NCI-H2029 (cell line): ENCODE data around the gene MYLIP.

ENCODE experiments used
- DNase-seq: peaks from one replicate; lab custom pipeline; 2025; lab: John Stamatoyannopoulos, UW

MYLIP gene

DNA sequence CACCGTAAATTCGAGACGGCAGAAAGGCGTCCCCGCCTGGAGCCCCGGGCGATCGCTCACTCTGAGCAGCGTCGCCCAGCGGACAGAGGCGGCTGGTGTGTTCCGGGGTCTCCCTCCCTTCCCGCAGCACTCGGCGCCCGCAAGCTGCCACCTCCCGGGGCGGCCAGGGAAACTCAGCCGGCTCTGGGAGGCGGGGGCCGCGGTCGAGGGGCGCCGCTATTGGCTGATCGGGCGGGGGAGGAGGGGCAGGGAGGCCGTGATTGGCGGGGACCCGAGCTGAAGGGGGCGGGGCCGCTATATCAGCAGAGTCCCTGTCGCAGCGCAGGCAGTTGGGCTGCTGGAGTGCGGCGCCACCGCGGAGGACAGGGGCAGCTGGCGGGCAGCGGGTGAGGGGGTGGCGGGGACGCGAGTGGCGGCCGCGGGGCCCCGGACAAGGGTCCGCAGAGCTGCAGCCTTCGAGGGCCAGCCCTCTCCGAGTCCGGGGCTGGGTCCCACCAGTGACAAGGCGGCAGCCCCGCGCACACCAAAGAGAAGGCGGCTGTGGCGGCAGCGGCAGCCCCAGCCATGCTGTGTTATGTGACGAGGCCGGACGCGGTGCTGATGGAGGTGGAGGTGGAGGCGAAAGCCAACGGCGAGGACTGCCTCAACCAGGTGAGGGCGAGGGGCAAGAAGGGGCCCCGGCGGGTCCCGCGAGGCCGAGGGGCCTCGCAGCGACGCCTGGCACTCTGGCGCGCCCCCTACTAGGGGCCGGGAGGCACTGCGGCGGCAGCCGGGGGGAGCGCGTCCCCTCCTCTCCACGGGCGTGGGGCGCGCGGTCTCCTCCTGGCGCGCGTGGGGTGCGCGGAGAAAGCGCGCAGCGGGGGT is at the start of gene MYLIP:
Gene MYLIP (plus strand): TSS at position 328 of the 864 bp plus-strand sequence. CDS start 237 bp downstream, at position 565.
- peak; percentile 99 for DNase-seq

DNA sequence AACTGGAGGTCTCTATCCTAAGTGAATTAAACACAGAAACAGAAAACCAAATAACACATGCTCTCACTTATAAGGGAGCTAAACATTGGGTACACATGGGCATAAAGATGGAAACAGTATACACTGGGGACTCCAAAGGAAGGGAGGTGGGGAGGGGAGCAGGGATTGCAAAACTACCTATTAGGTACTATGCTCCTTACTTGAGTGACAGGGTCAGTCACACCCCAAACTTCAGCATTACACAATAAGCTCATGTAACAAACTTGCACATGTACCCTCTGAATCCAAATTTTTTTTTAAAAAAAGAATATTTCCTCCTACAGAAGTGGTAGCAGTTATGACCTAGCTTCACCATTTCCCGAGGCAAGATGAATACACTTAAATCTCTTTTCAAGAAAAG is 49.5 kb upstream of the MYLIP start:
- no peak for DNase-seq

DNA sequence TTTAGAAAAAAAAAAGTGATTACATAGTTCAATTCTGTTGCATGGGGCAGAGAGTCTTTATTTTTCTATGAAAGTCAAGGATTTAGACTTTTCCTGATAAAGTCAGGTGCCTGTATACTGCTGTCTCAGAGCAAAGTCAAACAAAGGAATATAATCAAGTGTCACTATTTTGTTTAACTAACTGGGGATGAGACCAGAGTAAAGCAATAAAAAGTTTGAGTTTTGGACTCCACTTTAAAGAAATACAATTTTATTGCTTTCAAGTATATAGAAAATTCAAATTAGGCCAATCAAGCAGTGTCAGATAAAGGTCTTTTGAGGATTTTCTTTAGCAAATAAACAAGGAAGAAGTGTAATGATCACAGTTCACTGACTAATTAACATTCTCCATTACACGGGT is 48.7 kb upstream of the MYLIP start:
- no peak for DNase-seq

DNA sequence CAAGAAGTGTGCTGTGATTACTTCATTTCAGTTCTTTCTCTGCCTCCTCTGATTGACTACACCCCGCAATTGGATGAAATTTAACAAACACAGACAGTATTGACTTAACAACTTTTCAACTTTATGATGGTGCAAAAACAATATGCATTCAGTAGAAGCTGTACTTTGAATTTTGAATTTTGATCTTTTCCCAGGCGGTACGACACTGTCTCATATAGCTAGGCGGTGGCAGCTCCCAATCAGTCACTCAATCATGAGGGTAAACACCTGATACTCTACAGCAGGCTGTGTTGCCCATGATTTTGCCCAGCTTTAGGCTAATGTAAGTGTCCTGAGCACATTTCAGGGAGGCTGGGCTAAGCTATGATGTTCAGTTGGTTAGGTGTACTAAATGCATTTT is 47.6 kb upstream of the MYLIP start:
- DNase-seq: no peak

DNA sequence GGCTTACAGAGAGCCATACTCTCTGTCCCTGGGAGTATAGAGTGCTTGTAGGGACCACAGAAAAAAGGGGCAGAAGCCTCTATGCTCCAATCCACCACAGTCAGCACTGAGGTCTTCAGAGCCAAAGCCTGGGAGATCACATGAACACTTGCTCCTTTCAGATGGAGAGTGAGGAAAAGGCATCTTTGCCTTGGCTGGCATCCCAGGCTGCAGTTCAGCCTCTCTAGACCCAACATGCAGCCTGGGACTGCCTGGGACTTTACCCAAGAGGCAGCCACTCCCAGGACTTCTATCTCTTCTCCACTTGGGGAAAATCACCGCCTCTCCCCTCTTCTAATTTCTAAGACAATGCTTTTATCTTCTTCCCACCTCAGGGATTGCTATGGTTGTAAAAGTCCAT is 46.5 kb upstream of the MYLIP start:
- DNase-seq: no peak

DNA sequence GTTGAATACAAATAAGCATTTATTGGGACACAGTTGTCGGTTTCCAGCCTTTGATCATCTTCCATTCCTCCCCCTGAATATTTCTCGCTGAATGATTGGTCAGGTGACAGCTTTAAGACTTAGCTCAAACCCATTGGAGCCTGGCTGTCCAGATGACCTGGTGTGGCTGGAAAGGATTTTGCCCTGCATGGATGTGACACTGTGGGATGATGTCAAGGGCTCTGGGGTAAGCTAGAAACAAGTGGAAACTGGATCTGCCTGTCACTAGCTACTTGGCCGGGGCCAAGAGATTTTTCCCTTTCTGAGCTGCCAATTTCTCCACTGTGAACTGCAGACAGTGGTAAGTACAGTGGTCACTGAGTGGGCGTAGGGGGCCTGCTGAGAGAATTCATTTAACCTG is 41.9 kb upstream of the MYLIP start:
- DNase-seq: no peak

DNA sequence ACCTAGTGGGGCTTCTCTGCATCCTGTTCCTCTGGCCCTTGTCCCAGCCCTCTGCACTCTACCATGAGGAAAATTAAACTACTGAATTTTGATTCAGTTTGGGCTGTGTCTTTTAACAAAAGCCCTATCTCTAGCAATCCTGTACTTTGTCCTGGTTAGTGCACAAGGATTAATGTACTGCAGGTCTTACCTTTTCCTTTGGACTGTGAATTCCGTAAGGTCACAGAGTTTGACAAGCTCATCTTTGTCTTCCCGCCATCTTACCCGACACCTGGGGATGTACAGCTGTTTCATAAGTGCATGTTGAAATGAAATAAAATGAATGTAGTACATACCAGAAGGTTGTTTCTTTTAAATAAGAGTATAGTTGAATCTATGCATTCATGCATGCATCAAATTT is 41.5 kb upstream of the MYLIP start:
- no peak for DNase-seq

DNA sequence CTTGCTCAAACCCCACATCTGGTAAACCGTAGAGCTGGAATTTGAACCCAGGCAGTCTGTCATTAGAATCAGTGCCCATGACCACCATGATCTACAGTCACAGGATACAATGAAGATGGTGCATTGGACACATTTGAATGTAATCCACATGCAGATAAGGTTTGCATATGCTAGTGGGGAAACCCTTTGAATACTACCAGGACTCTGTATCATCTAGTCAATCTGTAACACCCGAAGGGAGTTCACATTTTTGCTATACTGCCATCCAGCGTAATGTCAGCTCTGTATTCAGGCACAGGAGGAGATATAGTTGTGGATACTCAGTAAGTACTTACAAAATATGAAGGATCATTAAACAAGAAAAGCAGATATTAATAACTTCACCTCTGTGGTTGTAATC is 40.5 kb upstream of the MYLIP start:
- no peak for DNase-seq

DNA sequence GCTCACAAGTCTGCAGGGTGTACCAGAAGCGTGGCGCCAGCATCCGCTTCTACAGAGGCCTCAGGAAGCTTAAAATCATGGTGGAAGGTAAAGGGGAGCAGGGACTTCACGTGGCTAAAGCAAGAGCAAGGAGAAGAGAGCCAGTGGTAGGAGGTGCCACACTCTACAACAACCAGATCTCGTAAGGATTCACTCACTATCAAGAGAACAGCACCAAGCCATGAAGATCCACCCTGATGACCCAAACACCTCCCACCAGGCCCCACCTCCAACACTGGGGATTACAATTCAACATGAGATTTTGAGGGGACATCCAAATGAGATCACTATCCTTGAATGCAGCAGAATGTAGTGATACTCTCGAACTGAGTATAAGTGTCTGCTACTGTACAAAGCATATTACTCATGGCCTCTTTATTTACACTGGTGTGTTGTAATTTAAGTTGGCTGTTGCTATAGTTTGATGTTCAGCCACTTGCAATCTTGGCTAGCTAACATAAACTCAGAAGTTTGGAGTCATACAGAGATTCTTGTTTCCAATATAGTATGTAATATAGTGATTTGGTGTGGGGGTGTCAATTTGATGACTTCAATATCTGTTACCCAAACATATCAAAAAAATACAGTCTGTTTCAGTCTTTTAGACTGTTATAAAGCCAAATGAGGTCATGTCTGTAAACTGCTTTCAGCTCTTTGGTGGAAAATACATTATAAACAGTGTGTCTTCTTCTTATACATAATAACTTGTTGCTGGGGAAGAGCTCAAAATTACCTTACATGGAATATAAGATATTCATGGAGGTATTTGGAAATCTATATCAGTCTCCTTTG is 39.4 kb upstream of the MYLIP start:
- no peak for DNase-seq

DNA sequence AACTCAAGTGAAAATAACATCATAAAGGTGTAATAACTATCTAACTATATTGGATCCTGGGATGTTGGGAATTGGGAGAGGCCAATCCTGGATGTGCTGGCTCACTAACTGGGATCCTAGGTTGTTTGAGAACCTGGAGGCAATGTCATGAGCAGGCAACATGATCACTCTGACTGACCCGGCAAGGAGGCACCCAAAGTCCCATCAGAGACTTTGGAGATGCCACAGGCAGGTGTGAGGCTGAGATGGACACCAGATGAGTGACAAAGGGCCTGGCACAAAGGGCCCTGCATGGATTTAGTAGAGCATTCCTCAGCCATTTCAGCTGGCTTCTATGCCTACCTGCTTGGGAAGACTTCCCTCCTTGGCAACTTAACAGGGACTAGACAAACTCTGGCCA is 38.4 kb upstream of the MYLIP start:
- DNase-seq: no peak

DNA sequence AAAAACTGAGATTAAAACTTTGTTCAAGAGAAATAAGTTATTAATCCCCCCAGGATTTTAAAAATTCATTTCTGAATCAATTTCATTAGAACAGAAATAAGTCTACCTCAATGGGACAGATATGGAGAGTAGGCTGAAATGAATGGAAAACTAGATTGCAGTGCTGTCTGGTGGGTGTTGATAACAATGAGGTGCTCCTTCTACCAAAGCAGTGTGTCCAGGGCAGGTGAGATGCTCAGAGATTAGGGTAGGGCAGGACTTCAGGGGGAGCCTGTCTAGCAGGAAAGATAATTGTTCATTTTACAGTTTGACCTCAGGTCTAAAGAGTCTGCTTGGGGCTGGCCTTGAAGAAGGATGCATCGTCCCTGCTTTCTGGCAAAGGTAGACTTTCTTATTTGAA is 38.0 kb upstream of the MYLIP start:
- no peak for DNase-seq

DNA sequence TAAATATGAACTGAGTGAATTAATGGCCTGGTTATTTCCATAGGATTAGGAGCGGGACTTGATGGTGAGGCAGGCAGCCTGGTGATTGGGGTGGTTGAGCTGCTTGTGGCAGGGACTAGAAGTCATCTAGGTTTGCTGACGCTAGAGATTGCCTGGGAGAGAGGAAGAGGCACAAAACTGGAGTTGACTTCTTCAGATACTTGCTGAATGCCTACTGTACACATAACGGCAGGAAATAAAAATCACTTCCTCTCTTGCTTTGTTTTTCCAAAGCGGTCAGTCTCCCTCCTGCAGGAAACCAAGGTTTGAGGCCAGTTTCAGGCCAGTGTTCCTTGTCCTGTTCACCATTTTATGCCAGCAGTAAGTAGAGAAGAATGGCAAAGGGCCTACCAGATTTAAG is 36.7 kb upstream of the MYLIP start:
- DNase-seq: no peak

DNA sequence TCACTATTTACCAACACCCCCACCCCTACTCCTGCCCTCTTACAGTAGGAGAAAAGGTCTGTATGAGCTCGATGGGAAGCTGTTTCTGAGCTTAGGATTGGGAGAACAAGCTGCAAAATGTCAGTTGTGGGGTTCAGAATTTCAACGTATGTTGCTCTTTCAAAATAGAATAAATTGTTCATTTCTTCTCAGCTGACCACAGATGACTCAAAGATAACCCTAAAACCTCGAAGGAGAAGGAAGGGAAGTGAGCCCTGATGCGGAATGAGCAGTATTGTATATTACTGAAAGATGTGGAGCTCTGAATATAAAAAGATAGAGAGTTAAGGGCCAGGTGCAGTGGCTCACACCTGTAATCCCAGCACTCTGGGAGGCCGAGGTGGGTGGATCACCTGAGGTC is 35.9 kb upstream of the MYLIP start:
- DNase-seq: no peak

DNA sequence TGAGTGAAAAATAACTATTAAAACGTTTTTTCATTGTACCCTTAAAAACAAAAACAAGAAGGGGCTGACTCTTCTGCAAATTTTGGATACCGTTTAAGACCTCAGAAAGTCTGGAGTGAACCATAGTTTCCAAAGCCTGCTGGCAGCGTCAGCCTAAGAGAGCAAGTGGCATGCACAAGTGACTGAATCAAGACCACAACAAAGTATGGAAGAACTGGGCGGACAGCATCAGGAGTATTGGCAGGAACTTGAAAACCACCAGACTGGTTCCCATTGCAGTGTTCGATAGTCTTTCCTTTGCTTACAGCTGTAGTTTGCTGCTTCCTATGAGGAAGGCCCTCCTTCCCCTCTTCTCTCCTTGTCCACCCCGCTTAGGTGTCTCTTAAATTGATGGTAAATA is 33.7 kb upstream of the MYLIP start:
- no peak for DNase-seq

DNA sequence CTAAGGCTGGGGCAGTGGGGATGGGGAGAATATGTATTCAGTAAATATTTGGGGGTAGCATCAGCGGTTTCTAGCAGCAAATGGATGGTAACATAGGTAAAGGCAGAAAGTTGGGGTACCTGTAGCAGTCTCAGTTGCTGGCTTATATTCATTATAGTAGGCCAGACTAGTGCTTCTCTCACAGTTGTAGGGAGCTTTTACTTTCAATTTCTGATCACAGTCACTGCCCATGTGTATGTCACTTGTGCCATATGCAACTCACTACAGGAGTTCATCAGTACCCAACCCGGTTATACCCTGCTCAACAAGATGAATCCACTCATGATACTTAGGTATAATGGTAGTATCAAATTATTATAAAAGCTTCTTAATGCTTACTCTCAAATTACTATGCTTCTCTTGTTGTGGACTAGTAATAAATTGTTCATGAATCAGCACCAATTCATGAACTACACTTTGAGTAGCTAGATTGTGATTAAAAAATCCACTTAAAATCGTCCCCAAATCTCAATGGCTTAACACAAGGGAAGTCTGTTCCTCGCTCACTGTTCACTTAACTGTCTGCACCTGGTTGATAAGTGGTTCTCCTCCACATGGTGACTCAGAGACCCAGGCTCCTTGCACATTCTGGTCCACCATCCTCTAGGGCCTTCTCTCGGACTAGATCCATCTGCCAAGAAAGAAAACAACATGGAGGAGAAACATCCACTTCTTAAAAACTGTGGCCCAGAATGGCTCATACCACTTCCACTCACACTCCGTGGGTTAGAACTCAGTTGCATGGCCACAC is 31.3 kb upstream of the MYLIP start:
- DNase-seq: no peak

DNA sequence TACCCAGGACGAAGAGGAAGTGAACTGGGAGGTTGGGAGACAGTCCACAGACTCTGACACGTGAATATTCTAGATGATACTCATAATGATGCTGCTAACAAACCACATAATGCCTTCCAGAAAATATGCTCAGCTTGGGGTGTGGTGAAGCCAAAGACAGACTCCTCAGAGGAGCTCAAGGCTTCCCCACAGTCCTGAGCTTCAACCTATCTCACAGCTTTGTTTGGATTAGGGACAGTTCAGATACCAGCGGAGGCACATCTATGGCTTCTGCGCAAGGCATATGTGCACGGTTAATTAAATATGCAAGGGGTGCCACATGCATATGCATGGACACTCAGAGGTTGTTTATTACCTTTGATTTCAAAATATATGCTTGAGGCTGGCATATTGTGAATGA is 30.7 kb upstream of the MYLIP start:
- DNase-seq: no peak

DNA sequence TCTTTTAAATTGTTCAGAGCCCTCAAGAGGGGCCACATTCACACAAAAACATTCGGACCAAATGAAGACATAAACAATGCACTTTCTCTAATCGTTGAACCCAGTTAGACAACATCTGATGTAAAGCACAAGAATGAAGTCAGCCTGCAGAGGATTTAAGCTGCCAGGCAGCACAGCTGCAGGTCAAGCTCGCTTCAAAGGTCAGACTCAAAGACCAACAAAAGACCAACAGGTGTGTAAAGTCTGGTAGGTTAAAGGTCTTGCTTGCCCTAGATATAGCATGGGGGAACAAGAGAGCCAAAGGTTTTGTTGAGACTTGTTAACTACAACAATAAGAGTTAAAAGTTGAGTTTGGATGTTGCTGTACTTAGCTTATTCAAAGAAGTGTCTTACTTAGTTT is 26.7 kb upstream of the MYLIP start:
- no peak for DNase-seq

DNA sequence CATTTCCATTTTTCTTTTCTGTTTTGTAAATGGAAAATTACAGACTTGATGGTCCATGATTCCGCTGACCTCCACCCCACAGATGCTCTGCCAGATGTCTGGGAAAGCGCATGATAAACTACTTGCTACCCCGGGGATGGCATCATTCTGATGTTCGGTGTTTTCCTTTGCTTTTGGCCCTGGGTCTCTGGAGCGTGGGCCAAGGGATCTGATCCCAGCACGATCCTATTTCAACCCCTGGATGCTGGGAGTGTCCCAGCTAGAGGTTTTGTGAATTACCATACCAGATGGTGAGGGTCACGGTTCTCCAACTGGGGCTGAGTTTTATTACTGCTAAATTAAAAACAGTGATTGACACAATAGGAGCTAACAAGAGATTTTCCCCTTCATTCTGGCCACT is 25.2 kb upstream of the MYLIP start:
- no peak for DNase-seq

DNA sequence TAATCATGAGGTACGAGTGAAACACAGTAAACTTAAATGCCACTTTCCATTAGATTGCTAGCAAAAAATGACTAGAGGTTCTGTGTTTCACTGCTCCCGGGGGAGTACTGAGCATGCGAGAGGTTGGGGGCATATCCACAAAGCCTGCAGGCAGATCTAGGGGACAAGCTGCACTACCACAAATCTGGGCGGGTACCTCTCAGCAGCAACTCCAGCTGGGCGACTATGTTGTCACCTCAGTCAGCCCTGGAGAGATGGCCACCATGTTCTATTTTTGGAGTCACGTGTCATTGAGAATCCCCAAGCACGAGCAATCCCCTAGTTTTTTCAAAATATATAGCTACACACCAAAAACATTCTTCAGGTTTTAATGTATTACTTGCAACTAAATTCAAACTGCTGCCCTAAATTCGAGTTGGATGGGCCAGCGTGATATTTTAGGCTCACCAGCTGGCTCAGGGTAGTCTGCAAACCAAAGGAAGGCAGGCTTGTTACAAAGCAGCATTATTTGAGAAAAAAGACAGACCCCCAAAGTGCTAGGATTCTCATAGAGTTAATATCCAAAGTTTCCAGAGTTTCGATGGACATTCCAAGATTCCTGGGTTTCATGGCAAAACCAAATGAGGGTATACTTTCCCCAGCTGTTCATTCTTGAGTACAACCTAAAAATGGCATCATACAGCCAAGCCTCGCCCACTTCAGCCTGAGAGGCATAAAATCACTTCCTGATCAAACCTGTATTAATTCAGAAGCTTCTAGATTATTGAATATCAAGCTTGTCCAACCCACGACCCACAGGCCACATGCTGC is 24.1 kb upstream of the MYLIP start:
- DNase-seq: no peak

DNA sequence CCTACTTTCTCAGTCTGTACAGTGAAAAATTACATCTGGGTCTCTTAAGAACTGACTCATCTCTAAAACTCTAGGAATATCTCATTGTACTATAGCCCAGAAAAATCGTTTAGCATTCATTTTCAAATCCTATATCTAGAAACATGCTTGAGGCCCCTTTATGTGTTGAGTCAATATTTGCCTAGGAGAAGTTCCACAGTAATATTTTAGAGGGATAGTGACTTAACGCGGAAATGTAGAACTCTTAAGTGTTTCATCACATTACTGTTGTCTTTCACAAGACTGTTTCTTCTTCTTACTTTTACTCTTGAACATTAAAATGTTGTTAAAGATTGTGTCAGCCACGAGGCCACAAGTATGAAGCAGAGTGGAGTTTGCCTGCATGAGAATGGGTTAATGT is 23.0 kb upstream of the MYLIP start:
- DNase-seq: no peak

DNA sequence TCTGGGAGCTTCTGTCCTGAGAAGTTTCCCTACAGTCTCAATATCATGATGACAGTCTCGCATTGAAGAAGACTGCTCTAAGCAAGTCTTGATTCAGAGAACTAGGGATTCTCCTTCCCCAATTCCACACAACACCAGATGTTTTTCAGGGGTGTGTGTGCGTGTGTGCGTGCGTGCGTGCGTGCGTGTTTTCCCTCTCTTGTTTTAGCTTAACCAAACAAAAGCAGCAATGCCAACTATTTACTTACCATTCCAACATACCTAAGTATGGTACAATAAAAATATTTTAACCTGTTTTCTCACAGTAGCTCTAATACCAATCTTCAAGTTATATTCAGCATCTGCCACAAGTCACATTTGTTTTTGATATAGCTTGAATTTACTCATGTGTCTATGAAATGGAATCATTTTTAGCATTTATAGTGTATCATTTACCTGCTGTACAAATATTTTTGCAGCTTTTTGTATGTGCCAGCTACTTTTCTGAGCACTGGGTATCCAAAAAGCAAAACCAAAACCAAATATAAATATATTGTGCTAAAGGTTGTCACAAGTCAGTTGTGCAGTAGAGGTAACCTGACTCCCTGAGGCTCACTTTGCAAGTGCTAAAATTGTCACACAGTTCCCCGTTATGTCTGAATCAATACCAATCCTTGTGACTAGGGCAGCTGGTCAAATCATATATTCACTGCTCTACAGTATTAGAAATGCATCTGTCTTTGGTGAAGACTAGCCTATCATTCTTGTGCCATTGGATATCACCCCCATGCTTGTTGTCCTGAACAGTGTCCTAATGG is 21.7 kb upstream of the MYLIP start:
- DNase-seq: no peak
